ENCODE results near the gene MOB1B. TPM values are rescaled to one million over a fixed set of nuclear protein-coding genes. Genes with fewer than 3 reads are reported as not detected.
"Not testable (repeated sequence)": the region's sequence is repeated elsewhere in the genome, so short reads cannot be mapped to it uniquely, and the experiment has no call there.

MOB1B gene
- total RNA-seq, 1 donor from 2014 or later: 34.6 TPM

- no peak overlapping the region for H3K27ac ChIP-seq
- H3K36me3 ChIP-seq: peaks cover 42% of the 10 kb centered on the region
- ATAC-seq (peak in 1 of 2 donors; percentile 70), DNase-seq (no peak)
- TF ChIP-seq CTCF (IDR thresholded peaks at IDR 0.05): no peak
- no peaks in the 10 kb centered on the region for H3K4me1 ChIP-seq
- intact Hi-C loops (cut with DNase I): no loop called here
- H3K4me3 ChIP-seq: no peak overlapping the region
- H3K9me3 ChIP-seq: no peaks in the 10 kb centered on the region
- no peaks in the 10 kb centered on the region for H3K27me3 ChIP-seq (ENCODE audit: low read depth)
Measured at GRCh38 chr4:71026086-71026485, 123.9 kb downstream of the MOB1B start.

GRCh38 chr4:71027611-71028010 is 125.4 kb downstream of the MOB1B start:
- Histone ChIP-seq H3K4me3 (no peak overlapping the region), H3K9me3 (no peaks in the 10 kb centered on the region), H3K36me3 (peaks cover 57% of the 10 kb centered on the region), H3K27me3 (ENCODE audit: low read depth) (no peaks in the 10 kb centered on the region), H3K27ac (no peak overlapping the region), H3K4me1 (no peaks in the 10 kb centered on the region)
- no peak for TF ChIP-seq CTCF (IDR thresholded peaks at IDR 0.05)
- DNase-seq (no peak), ATAC-seq (no peak)
- intact Hi-C loops (cut with DNase I): no loop called here

- TF ChIP-seq CTCF (IDR thresholded peaks at IDR 0.05): no peak
- H3K9me3 ChIP-seq: no peaks in the 10 kb centered on the region
- H3K4me3 ChIP-seq: no peak overlapping the region
- peaks cover 53% of the 10 kb centered on the region for H3K36me3 ChIP-seq
- ATAC-seq: no peak
- H3K27ac ChIP-seq: no peak overlapping the region
- intact Hi-C loops (cut with DNase I): no loop called here
- no peak for DNase-seq
- H3K4me1 ChIP-seq: no peaks in the 10 kb centered on the region
- no peaks in the 10 kb centered on the region for H3K27me3 ChIP-seq (ENCODE audit: low read depth)
Measured at GRCh38 chr4:71029504-71029903, 127.3 kb downstream of the MOB1B start.

GRCh38 chr4:71032106-71032505 is 129.9 kb downstream of the MOB1B start:
- H3K4me3 ChIP-seq; ATAC-seq; H3K27me3 ChIP-seq (ENCODE audit: low read depth); DNase-seq; H3K4me1 ChIP-seq; H3K27ac ChIP-seq; intact Hi-C loops (cut with DNase I); H3K9me3 ChIP-seq: not testable (repeated sequence)
- peaks cover 57% of the 10 kb centered on the region for H3K36me3 ChIP-seq

Other genes with a start within 250 kb of the MOB1B start
- gene JCHAIN, start 235.9 kb upstream of the MOB1B start, total RNA-seq: 191 TPM
- gene UTP3, start 213.8 kb upstream of the MOB1B start, total RNA-seq: 28.8 TPM
- 92.4 TPM for gene RUFY3, start 180.4 kb upstream of the MOB1B start, total RNA-seq
- gene GRSF1, start 62.5 kb upstream of the MOB1B start, total RNA-seq: 54.6 TPM
- gene DCK, start 91.3 kb downstream of the MOB1B start, total RNA-seq: 18.1 TPM

Data from lower lobe of right lung (tissue), 2 donors.